K562 (cell line): ENCODE data around the gene SPATA2. TPM values are rescaled to one million over a fixed set of nuclear protein-coding genes. Genes with fewer than 3 reads are reported as not detected.
A peak's percentile ranks its signal among the peaks of the same experiment; 100 is the strongest.

Experiments used
- ARNT ChIP-seq, 2 experiments: fragments of 450-650 bp; IDR thresholded peaks; 2 replicates each; pipeline ENCODE4 v1.6.1; 2016; ENCODE audit warnings: mild to moderate bottlenecking in 1 of 2
- BMI1 ChIP-seq: fragments of 150-350 bp; IDR thresholded peaks from 2 replicates; pipeline ENCODE4 v1.6.1; 2014; ENCODE audit warnings: low read length
- BRD4 ChIP-seq: fragments of 200-600 bp; sonication (generic); IDR thresholded peaks from 2 replicates; pipeline ENCODE4 v1.6.1; 2017; ENCODE audit warnings: inconsistent platforms
- DACH1 ChIP-seq: fragments of 450-650 bp; IDR thresholded peaks from 2 replicates; pipeline ENCODE4 v1.6.1; 2018; ENCODE audit not compliant: partially characterized antibody
- FOXA1 ChIP-seq: fragments of 450-650 bp; IDR thresholded peaks from 2 replicates; pipeline ENCODE4 v1.6.1; 2016; ENCODE audit warnings: mild to moderate bottlenecking, borderline replicate concordance
- FOXP1 ChIP-seq: sonication (generic); formaldehyde crosslinking; IDR thresholded peaks from 2 replicates; pipeline ENCODE4 v1.8.0; 2022; ENCODE audit warnings: mild to moderate bottlenecking, missing genetic modification reagents
- HEY1 ChIP-seq: fragments of 250-450 bp; sonication (Bioruptor Pico); IDR thresholded peaks from 2 replicates; pipeline ENCODE4 v1.5.0; 2020; ENCODE audit warnings: mild to moderate bottlenecking, moderate library complexity, borderline replicate concordance
- MXI1 ChIP-seq: IDR thresholded peaks from 2 replicates; pipeline ENCODE4 v1.6.1; 2011; ENCODE audit warnings: low read depth, mild to moderate bottlenecking, improper control_type of control experiment, low read length
- NUFIP1 ChIP-seq: fragments of 450-650 bp; IDR thresholded peaks from 2 replicates; pipeline ENCODE4 v1.6.1; 2018; ENCODE audit not compliant: partially characterized antibody
- RBM15 ChIP-seq: fragments of 200-400 bp; formaldehyde crosslinking; IDR thresholded peaks from 2 replicates; pipeline ENCODE4 v1.6.1; 2018; ENCODE audit warnings: mild to moderate bottlenecking, low read length, moderate library complexity; ENCODE audit not compliant: insufficient read depth
- SREBF1 ChIP-seq: fragments of 150-350 bp; IDR thresholded peaks from 2 replicates; pipeline ENCODE4 v1.6.1; 2014; ENCODE audit warnings: antibody characterized with exemption, low read depth, low read length, borderline replicate concordance
- TAF15 ChIP-seq: fragments of 200-400 bp; formaldehyde crosslinking; IDR thresholded peaks from 2 replicates; pipeline ENCODE4 v1.6.1; 2017; ENCODE audit warnings: mild to moderate bottlenecking, low read depth, low read length, moderate library complexity
- TBP ChIP-seq: optimal IDR thresholded peaks from 2 replicates; pipeline ENCODE3; 2011; ENCODE audit warnings: low read depth, low read length, improper control_type of control experiment
- TRIM24 ChIP-seq, 2 experiments: fragments of 450-650 bp; IDR thresholded peaks; 2 replicates each; pipeline ENCODE4 v1.6.1; 2016
- ZBED1 ChIP-seq: IDR thresholded peaks from 2 replicates; pipeline ENCODE4 v1.6.1; 2014
- ZNF146 ChIP-seq: IDR thresholded peaks from one replicate; pipeline ENCODE4 v1.6.1; 2018; ENCODE audit warnings: missing compliant biosample characterization; ENCODE audit not compliant: unreplicated experiment
- polyA plus RNA-seq, 8 experiments: library from polyadenylated mRNA; depleted of rRNA in 4 of 8; stranded (reverse) in 5 of 8; unstranded in 3 of 8; fragments of >200 nt; fragmentation: Nextera tagmentation in 2 of 8; fragmentation: Illumina TruSeq in 1 of 8; extraction: Ambion mirVana in 2 of 8; extraction: Trizol in 1 of 8; gene quantifications; 2 replicates each; pipeline versions ENCODE4 v1.2.1 to v1.2.3, GENCODE V29; 2011 to 2014; ENCODE audit warnings: inconsistent platforms in 1 of 8, missing spikeins in 1 of 8
- total RNA-seq, 7 experiments: library from RNA; depleted of rRNA in 6 of 7; stranded (reverse); fragments of >200 nt in 6 of 7; fragmentation: Illumina TruSeq in 2 of 7; extraction: Trizol in 2 of 7; gene quantifications; 2 replicates each; pipeline versions ENCODE4 v1.2.1 to v1.2.3, GENCODE V29; 2011 to 2021; ENCODE audit warnings: low replicate concordance in 1 of 7
- TF ChIP-seq, protein P1 (sequence below): fragments of 450-650 bp; formaldehyde crosslinking; IDR thresholded peaks from 2 replicates; pipeline ENCODE4 v1.4.0; 2020; ENCODE audit warnings: mild to moderate bottlenecking, moderate library complexity
- TF ChIP-seq, protein P2 (sequence below): fragments of 450-650 bp; conservative IDR thresholded peaks from 2 replicates; pipeline ENCODE4 v1.6.1; 2016; ENCODE audit warnings: missing genetic modification characterization, low read depth, mild to moderate bottlenecking, control low read depth, missing compliant biosample characterization
- TF ChIP-seq, protein P3 (sequence below): sonication (generic); formaldehyde crosslinking; IDR thresholded peaks from 2 replicates; pipeline ENCODE4 v1.8.0; 2022; ENCODE audit warnings: mild to moderate bottlenecking, missing genetic modification reagents
- TF ChIP-seq, protein P4 (sequence below): sonication (generic); formaldehyde crosslinking; IDR thresholded peaks from 2 replicates; pipeline ENCODE4 v1.8.1; 2023; ENCODE audit warnings: mild to moderate bottlenecking, missing genetic modification reagents, moderate library complexity

The SPATA2 gene
- total and polyA plus RNA-seq, 9 of the 15 experiments (the other 6 are each of a cell fraction or from before 2014, with no cell fraction given), result 0.46 to 8.2 (median 2.7) TPM

DNA sequence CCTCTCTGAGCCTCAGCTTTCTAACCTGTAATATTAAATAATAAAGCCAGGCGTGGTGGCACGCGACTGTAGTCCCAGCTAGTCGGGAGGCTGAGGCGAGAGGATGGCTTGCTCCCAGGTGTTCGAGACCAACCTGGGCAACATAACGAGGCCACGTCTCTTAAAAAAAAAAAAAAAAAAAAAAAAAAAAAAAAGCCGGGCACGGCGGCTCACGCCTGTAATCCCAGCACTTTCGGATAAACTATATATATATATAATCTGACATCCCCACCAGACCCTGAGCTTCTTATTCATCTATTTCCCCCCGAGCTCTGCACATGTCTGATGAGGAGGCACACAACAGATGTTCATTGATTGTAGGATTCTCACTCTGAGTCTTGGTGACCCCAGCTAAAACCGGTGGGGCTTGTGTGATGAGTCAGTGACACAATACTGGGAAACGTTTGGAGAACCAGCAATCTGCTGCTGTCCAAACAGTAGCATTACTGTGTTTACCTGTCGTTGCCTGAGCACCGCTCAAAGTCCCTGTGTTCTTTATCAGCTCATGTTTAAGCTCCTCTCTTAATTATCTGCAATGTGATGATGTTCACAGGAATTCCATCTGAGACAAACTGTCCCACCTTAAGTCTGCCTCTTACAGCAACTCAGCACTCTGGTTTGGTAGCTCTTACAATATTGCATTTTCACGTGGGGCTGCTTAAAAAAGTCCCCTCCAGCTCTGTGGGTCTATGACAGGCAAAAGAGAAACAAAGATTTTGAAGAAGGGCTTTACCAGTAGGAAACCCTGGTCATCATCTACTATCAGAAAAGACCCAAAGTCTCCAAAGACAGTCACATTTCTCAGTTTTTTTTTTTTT lies 1.0 kb upstream of the SPATA2 start (continued):
- 0 out of 2 replicates have a peak, but pooled peaks have one; percentile 48 for TF ChIP-seq MXI1
- TF ChIP-seq ARNT (IDR thresholded peaks at IDR 0.05), result no peak
- no peak for TF ChIP-seq BMI1
- TF ChIP-seq HEY1 (CRISPR knock-in tag), result no peak
- TF ChIP-seq ZNF146, result no peak
- TF ChIP-seq RBM15, result no peak
- TF ChIP-seq, protein P1, sequence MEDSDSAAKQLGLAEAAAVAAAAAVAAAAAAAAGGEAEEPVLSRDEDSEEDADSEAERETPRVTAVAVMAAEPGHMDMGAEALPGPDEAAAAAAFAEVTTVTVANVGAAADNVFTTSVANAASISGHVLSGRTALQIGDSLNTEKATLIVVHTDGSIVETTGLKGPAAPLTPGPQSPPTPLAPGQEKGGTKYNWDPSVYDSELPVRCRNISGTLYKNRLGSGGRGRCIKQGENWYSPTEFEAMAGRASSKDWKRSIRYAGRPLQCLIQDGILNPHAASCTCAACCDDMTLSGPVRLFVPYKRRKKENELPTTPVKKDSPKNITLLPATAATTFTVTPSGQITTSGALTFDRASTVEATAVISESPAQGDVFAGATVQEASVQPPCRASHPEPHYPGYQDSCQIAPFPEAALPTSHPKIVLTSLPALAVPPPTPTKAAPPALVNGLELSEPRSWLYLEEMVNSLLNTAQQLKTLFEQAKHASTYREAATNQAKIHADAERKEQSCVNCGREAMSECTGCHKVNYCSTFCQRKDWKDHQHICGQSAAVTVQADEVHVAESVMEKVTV, result no peak
- no peak for TF ChIP-seq TAF15
- no peak for TF ChIP-seq FOXA1
- TF ChIP-seq TRIM24 (IDR thresholded peaks at IDR 0.05), result no peak
- peak; percentile 0 for TF ChIP-seq TBP
- no peak for TF ChIP-seq SREBF1
- TF ChIP-seq, protein P2, sequence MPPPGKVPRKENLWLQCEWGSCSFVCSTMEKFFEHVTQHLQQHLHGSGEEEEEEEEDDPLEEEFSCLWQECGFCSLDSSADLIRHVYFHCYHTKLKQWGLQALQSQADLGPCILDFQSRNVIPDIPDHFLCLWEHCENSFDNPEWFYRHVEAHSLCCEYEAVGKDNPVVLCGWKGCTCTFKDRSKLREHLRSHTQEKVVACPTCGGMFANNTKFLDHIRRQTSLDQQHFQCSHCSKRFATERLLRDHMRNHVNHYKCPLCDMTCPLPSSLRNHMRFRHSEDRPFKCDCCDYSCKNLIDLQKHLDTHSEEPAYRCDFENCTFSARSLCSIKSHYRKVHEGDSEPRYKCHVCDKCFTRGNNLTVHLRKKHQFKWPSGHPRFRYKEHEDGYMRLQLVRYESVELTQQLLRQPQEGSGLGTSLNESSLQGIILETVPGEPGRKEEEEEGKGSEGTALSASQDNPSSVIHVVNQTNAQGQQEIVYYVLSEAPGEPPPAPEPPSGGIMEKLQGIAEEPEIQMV (tag), result no peak
- no peak for TF ChIP-seq NUFIP1
- TF ChIP-seq FOXP1, result no peak
- TF ChIP-seq, protein P3, sequence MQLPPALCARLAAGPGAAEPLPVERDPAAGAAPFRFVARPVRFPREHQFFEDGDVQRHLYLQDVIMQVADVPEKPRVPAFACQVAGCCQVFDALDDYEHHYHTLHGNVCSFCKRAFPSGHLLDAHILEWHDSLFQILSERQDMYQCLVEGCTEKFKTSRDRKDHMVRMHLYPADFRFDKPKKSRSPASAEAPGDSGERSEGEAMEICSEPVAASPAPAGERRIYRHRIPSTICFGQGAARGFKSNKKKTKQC (CRISPR knock-in tag), result no peak
- TF ChIP-seq BRD4, result no peak
- TF ChIP-seq ZBED1, result no peak
- TF ChIP-seq, protein P4, sequence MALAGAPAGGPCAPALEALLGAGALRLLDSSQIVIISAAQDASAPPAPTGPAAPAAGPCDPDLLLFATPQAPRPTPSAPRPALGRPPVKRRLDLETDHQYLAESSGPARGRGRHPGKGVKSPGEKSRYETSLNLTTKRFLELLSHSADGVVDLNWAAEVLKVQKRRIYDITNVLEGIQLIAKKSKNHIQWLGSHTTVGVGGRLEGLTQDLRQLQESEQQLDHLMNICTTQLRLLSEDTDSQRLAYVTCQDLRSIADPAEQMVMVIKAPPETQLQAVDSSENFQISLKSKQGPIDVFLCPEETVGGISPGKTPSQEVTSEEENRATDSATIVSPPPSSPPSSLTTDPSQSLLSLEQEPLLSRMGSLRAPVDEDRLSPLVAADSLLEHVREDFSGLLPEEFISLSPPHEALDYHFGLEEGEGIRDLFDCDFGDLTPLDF (CRISPR knock-in tag), result no peak
- no peak for TF ChIP-seq DACH1
